ENCODE measurements around the gene DSCAM. TPM values are rescaled to one million over a fixed set of nuclear protein-coding genes. Genes with fewer than 3 reads are reported as not detected.

Gene DSCAM
- total RNA-seq, 2 donors from 2014 or later: 0.05 TPM; not detected in 1

- peaks cover 4% of the 10 kb centered on the region for H3K27me3 ChIP-seq
Measured at GRCh38 chr21:40839521-40839920, 7.4 kb downstream of the DSCAM start.

GRCh38 chr21:40837456-40837855 lies 9.5 kb downstream of the DSCAM start:
- Histone ChIP-seq H3K27me3 (peaks cover 4% of the 10 kb centered on the region), H3K27ac (no peak overlapping the region), H3K36me3 (no peaks in the 10 kb centered on the region), H3K4me3 (no peak overlapping the region), H3K9ac (ENCODE audit: low read depth in 2 of 2, low read length in 2 of 2) (no peak overlapping the region), H3K4me1 (no peaks in the 10 kb centered on the region), H3K9me3 (no peaks in the 10 kb centered on the region)
- no peak for TF ChIP-seq CTCF (IDR thresholded peaks at IDR 0.05)
- intact Hi-C loops (cut with DNase I): no loop called here
- DNase-seq: no peak

More at GRCh38 chr21:40839521-40839920, 7.4 kb downstream of the DSCAM start:
- H3K9me3 ChIP-seq: no peaks in the 10 kb centered on the region
- no peaks in the 10 kb centered on the region for H3K36me3 ChIP-seq
- TF ChIP-seq CTCF (IDR thresholded peaks at IDR 0.05): no peak
- intact Hi-C loops (cut with DNase I): no loop called here
- no peak overlapping the region for H3K4me3 ChIP-seq
- no peak for DNase-seq
- H3K27ac ChIP-seq: no peak overlapping the region
- no peak overlapping the region for H3K9ac ChIP-seq (ENCODE audit: low read depth in 2 of 2, low read length in 2 of 2)
- H3K4me1 ChIP-seq: no peaks in the 10 kb centered on the region

- DNase-seq: no peak
- Histone ChIP-seq H3K27ac (no peak overlapping the region), H3K4me1 (no peaks in the 10 kb centered on the region), H3K36me3 (no peaks in the 10 kb centered on the region), H3K27me3 (no peaks in the 10 kb centered on the region), H3K9me3 (no peaks in the 10 kb centered on the region), H3K9ac (ENCODE audit: low read depth in 2 of 2, low read length in 2 of 2) (no peak overlapping the region), H3K4me3 (no peak overlapping the region)
- no peak for TF ChIP-seq CTCF (IDR thresholded peaks at IDR 0.05)
- intact Hi-C loops (cut with DNase I): no loop called here
Measured at GRCh38 chr21:40835184-40835694, 11.7 kb downstream of the DSCAM start.

- intact Hi-C loops (cut with DNase I): no loop called here
- DNase-seq: no peak
- H3K4me3 ChIP-seq: no peak overlapping the region
Measured at GRCh38 chr21:40833184-40833583, 13.8 kb downstream of the DSCAM start.

GRCh38 chr21:40832316-40832715 lies 14.6 kb downstream of the DSCAM start:
- no peaks in the 10 kb centered on the region for H3K36me3 ChIP-seq

More at GRCh38 chr21:40833184-40833583, 13.8 kb downstream of the DSCAM start:
- H3K9me3 ChIP-seq: no peaks in the 10 kb centered on the region
- H3K9ac ChIP-seq (ENCODE audit: low read depth in 2 of 2, low read length in 2 of 2): no peak overlapping the region
- no peak for TF ChIP-seq CTCF (IDR thresholded peaks at IDR 0.05)
- no peaks in the 10 kb centered on the region for H3K36me3 ChIP-seq
- H3K27me3 ChIP-seq: no peaks in the 10 kb centered on the region
- no peak overlapping the region for H3K27ac ChIP-seq
- no peaks in the 10 kb centered on the region for H3K4me1 ChIP-seq

More at GRCh38 chr21:40832316-40832715, 14.6 kb downstream of the DSCAM start:
- Histone ChIP-seq H3K9ac (ENCODE audit: low read depth in 2 of 2, low read length in 2 of 2) (no peak overlapping the region), H3K9me3 (no peaks in the 10 kb centered on the region), H3K4me3 (no peak overlapping the region), H3K27me3 (no peaks in the 10 kb centered on the region), H3K27ac (no peak overlapping the region), H3K4me1 (no peaks in the 10 kb centered on the region)
- intact Hi-C loops (cut with DNase I): no loop called here
- DNase-seq: no peak
- no peak for TF ChIP-seq CTCF (IDR thresholded peaks at IDR 0.05)

Data from colonic mucosa (tissue), 4 donors.